DND-41 (cell line): Measurements from ENCODE around the gene GRK3.

Experiments used
- CTCF ChIP-seq: IDR thresholded peaks from 2 replicates; pipeline ENCODE4 v1.5.1; 2012; ENCODE audit warnings: borderline replicate concordance, low read length, moderate library complexity, mild to moderate bottlenecking; ENCODE audit not compliant: poor library complexity, severe bottlenecking; ENCODE audit errors: extremely low read depth
- EZH2 ChIP-seq: IDR thresholded peaks from 3 replicates; pipeline ENCODE4 v1.6.1; 2012; ENCODE audit warnings: borderline replicate concordance, low read depth, mild to moderate bottlenecking, moderate library complexity, low read length, inconsistent platforms; ENCODE audit not compliant: severe bottlenecking

DNA sequence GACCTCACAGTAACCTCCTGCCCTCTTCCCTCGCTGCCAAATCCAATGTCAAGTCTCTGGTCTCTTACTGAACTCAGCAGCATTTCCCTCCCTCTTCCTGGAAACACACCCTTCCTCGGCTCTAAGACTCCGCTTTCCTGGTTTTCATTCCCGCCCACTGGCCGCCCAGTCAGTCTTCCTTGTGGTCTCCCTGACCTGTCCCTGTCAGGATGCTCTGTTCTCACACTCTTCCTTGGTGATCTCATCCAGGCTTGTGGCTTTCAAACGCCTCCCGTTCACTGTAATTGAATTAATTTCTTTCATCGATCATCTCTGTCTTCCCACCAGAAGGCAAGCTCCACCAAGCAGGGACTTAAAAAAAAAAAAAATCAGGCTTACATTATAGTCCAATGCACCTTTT, 211.1 kb downstream of the GRK3 start:
- TF ChIP-seq CTCF = no peak
- TF ChIP-seq EZH2 = no peak
